Stimulated activated CD4-positive, alpha-beta T cell treated with anti-CD3 and anti-CD28 coated beads, Interleukin-1b, Interleukin-23, amount 100 ng/mL, for 4 hours (primary cell): ENCODE measurements around the gene RAP1B.

ENCODE experiments used
- DNase-seq, 2 donors: peaks; one replicate each; pipeline ENCODE4 v3.0.0-alpha.2; 2020; ENCODE audit warnings: low read depth in 2 of 2

RAP1B gene

DNA sequence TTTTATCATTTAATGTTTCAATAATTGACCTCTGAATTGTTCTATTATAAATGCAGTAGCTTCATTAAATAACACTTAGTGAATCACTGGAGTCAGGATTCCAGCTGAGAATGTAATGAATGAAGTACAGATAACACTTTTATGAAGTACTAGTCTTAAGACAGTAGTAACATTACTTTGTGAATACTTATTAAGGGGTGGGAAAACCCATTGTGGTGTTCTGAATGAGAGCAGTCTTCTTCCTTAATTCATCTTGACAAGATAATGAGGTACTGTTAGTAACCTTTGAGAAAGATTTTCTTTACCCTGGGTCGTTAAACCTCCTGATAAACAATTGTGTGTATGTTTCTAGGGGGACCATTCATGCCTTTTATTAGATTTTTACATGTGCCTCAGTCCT lies 88.8 kb downstream of the RAP1B start:
- no peak for DNase-seq
